GM18519 (cell line): Measurements from ENCODE around the gene TRIM7.
"Not testable (repeated sequence)": the region's sequence is repeated elsewhere in the genome, so short reads cannot be mapped to it uniquely, and the experiment has no call there.

Experiments used
- ATAC-seq: cut with Tn5 transposase; IDR thresholded peaks from one replicate; pipeline ENCODE4 v1.9.1; 2021; ENCODE audit warnings: mild to moderate bottlenecking, moderate library complexity; ENCODE audit not compliant: unreplicated experiment, low FRiP score

Gene TRIM7

DNA sequence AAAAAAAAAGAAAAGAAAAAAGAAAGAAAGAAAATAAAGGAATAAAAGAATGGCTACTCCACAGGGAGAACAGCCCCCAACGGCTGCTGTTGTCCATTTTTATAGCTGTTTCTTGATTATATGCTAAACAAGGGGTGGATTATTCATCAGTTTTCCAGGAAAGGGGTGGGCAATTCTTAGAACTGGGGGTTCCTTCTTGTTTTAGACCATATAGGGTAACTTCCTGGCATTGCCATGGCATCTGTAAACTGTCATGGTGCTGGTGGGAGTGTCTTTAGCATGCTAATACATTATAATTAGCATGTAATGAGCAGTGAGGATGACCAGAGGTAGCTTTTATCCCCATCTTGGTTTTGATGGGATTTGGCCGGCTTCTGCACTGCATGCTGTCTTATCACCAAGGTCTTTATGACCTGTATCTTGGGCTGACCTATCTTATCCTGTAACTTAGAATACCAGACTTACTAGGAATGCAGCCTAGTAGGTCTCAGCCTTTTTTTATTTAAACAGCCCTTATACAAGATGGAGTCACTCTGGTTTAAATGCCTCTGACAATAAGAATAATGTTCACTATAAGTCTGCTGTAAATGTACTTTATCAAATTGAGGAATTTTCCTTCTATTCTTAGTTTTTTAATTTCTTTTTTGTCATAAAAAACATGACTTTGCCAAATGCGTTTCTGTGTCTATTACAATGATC, 28.6 kb downstream of the TRIM7 start:
- ATAC-seq: no peak

DNA sequence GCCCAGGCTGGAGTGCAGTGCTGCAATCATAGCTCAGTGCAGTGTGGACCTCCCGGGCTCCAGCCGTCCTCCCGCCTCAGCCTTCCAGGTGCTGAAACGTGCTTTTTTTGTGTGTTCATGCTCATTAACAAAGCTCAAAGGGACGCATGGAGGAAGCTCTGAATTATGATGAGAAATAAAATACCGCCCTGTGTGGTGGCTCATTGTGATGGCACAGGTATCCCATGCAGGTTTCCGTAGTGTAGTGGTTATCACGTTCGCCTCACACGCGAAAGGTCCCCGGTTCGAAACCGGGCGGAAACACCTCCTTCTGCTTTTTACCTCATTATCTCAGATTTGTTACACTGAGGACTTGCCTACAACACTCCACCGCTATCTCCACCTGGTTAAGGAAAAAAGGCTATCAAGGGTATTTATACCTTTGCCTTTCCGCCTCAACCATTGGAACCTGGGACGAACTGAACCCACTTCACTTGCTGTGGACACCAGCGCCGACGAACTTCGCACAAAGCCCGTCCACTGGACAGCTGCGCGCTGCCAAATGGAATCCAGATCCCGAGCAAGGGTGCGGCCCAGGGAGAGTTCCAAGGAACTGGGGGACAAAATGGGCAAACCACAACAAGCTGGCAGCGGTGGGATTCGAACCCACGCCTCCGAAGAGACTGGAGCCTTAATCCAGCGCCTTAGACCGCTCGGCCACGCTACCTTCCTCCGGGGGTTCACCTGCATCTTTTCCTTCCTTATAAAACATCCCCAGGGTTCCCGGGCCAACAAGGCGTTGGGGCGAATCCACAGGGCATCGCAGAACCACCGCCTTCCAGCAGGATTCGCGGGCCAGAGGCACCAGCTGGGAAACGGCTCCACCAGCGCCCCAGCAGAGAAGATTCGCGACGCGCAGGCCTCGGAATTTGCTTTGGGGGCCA, 31.3 kb downstream of the TRIM7 start:
- peak; percentile 47 for ATAC-seq

DNA sequence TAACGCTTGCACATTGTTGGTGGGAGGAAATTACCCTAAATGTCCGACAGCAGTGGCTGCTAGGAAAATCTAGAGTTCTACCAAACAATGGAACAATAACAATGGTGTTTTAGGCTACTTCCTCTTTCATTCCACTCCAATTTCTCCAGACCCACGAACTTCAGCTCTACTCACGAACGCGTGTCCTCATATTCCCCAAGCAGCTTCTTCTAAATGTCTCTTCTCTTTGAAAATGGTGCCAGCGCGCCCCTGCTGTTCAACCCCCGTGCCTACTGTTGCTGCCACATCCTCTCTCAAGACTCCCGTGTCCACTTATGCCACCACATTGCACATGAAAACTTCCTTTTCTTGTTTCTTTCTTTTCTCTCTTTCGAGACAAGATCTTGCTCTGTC, 32.0 kb downstream of the TRIM7 start:
- peak; percentile 9 for ATAC-seq

DNA sequence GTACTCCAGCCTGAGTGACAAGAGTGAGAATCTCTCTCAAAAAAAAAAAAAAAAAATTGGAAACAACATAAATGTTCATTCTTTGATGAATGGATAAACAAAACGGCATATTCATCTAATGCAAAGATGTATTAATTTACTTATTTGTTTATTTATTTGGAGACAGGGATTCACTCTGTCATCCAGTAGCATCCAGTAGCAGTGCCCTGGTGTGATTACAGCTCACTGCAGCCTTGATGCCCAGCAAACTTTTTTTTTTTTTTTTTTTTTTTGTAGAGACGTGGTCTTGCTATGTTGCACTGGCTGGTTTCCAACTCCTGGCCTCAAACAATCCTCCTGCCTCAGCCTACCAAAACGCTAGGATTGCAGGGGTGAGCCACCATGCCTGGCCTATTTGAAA, 33.2 kb downstream of the TRIM7 start:
- ATAC-seq: no peak

DNA sequence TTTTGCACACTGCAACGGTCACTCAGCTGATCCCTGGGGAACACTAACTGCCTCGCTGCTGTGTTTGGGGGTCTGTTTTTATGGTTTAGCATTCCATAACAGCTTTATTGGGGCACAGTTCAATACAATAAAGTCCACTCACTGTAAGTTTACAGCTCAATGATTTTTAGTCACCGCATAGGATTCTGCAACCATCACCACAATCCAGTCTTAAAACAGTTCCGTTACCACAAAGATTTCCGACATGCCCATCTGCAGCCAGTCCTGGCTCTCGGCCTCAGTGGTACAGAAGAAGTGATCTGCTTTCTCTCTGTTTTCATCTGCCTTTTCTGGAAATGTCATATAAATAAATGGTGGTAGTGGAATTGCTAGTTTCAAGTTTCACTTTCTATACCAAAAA, 34.0 kb downstream of the TRIM7 start:
- ATAC-seq: no peak

DNA sequence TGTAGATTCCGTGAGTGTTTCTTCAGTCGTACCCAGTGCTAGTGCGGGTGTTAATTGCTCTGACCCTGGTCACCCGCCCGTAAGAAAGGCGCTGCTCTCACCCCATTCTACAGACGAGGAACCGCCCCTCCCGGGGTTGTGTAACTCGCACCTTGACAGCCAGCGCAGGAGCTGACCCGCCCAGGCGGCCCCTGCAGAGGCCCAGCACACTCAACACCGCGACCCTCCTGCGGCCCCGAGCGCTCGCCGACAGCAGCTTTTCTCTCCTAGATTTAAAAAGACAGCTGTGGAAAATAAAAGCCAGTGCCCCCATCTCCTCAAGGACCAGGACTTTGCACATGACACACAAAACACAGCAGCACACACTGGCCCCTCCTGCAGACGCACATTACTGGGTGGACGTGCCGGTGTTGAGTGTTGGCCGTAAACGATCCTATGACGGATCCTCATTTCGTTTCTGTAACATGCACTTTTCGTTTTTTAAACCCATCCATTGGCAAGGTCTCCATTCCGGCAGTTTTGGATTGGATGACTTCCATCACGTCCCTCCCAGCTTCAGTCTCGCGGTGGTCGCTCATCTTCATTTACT, 34.7 kb downstream of the TRIM7 start:
- ATAC-seq: no peak

DNA sequence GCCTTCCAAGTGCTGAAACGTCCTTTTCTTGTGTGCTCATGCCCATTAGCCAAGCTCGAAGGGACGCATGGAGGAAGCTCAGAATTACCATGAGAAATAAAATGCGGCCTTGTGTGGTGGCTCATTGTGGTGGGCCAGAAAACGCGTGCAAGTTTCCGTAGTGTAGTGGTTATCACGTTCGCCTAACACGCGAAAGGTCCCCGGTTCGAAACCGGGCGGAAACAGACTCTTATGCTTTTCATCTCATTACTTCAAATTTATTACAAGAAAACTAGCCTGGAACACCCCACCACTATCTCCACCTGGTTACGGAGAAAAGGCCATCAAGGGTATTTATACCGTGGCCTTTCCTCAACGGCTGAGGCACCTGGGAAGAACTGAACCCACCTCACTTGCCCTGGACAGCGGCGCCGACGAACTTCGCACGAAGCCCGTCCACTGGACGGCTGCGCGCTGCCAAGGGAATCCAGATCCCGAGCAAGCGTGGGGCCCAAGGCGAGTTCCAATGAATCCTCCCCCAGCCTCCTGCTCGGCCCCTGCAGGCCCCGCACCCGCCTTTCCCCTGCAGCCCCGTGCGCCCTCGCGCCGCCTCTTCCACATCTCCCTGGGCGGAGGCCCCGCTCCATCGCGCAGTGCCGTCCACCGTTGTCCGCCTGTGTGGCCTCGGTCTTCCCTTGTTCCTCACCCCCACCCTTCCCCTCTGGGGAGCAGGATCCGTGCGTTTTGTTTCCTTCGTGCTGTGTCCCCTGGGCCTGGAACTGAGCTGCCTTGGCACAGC, 35.3 kb downstream of the TRIM7 start:
- not testable (repeated sequence) for ATAC-seq

DNA sequence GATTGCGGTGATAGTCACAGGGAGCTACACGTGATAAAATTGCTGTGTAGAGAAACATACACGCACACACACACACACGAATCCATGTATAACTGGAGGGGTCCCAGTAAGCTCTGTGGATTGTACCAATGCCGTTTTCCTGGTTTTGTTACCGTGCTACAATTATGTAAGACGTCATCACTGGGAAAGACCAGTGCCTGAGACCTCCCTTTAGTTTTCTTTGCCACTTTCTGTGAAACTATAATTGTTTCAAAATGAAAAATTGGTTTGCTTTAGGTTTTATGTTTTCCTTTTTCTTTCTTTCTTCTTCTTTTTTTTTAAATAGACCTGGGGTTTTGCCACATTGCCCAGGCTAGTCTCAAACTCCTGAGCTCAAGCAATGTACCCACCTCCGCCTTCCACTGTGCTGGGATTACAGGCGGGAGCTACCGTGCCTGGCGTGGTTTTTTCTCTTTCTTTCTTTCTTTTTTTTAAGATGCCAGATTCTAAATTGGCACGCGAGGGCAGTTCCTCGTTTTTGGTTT, 36.3 kb downstream of the TRIM7 start:
- no peak for ATAC-seq

DNA sequence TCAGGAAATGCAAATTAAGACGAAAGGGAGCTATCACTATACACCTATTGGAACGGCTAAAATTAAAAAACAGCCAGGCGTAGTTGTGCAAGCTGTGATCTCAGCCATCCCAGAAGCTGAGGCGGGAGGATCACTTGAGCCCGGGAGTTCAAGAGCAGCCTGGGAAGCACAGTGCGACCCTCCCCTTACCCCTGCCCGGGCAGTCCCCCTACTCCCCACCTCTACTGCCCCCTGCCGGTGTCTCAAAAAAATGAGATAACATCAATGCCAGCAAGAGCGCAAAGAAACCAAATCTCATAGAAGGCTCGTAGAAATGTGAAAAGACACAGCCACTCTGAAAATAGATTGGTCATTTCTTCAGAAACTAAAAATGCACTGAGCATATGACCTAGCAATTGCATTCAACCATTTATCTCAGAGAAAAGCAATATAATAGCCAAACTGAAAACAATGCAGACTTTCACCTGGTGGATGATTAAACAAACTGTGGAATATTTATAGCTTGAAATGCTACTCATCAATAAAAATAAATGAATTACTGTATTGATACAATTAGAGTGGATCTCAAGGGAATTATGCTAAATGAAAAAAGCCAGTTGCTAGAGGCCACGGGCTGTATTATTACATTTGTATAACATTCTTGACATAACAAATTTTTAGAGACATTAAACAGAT, 37.0 kb downstream of the TRIM7 start:
- no peak for ATAC-seq

DNA sequence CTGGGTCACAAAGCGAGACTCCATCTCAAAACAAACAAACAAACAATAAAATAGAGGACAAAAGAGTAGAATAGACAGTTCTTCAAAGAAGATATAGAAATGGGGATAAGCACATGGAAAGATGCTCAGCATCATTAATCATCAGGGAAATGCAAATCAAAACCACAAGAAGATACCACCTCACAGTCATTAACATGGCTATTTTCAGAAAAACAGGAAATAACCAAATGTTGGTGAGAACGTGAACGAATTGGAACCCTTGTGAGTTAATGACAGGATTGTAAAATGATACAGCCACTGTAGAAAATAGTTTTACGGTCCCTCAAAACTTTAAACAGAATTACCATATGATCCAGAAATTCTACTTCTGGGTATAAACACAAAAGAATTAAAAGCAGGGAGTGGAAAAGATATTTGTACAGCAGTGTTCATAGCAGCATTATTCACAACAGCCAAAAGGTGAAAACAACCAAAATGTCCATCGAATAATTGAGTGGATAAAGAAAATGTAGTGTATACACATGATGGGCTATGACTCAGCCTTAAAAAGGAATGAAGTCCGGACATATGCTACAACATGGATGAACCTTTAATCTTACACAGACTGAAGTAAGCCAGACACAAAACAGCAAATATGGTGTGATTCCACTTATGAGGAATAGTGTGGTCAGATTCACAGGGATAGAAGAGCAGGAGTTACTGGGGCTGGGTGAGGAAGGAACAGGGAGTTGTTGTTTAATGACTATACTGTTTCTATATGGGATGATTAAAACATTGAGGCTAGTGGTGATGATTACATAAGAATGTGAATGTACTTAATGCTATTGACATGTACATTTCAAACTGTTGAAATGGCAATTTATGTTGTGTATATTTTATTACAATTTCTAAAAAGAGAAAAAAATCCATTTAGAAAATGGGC, 37.9 kb downstream of the TRIM7 start:
- no peak for ATAC-seq

DNA sequence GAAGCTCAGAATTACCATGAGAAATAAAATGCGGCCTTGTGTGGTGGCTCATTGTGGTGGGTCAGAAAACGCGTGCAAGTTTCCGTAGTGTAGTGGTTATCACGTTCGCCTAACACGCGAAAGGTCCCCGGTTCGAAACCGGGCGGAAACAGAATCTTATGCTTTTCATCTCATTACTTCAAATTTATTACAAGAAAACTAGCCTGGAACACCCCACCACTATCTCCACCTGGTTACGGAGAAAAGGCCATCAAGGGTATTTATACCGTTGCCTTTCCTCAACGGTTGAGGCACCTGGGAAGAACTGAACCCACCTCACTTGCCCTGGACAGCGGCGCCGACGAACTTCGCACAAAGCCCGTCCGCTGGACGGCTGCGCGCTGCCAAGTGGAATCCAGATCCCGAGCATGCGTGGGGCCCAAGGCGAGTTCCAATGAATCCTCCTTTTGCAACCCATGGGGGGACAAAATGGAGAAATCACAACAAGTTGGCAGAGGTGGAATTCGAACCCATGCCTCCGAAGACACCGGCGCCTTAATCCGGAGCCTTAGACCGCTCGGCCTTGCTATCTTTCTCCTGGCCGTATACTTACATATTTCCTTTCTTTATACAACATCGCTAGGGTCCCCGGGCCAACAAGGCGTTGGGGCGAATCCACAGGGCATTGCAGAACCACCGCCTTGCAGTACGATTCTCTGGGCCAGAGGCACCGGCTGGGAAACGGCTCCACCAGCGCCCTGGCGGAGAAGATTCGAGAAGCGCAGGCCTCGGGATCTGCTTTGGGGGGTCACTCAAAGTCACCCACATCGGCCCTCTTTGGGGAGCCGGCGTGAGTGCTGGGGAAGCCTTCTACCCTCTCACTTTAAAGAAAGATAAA, 40.7 kb downstream of the TRIM7 start:
- ATAC-seq: no peak

DNA sequence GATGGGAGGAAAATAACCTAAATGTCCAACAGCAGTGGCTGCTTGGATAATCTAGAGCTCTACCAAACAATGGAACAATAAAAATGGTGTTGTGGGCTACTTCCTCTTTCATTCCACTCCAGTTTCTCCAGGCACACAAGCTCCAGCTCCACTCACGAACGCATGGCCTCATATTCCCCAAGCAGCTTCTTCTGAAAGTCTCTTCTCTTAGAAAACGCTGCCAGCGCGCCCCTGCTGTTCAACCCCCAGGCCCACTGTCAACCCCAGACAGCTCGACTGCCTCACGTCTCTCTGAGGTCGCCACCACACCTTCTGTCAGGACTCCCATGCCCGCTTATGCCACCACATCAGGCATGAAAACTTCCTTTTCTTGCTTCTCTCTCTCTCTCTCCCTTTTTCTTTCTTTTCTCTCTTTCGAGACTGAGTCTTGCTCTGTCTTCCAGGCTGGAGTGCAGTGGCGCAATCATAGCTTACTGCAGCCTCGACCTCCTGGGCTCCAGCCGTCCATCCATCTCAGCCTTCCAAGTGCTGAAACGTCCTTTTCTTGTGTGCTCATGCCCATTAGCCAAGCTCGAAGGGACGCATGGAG, 41.4 kb downstream of the TRIM7 start:
- ATAC-seq: no peak

DNA sequence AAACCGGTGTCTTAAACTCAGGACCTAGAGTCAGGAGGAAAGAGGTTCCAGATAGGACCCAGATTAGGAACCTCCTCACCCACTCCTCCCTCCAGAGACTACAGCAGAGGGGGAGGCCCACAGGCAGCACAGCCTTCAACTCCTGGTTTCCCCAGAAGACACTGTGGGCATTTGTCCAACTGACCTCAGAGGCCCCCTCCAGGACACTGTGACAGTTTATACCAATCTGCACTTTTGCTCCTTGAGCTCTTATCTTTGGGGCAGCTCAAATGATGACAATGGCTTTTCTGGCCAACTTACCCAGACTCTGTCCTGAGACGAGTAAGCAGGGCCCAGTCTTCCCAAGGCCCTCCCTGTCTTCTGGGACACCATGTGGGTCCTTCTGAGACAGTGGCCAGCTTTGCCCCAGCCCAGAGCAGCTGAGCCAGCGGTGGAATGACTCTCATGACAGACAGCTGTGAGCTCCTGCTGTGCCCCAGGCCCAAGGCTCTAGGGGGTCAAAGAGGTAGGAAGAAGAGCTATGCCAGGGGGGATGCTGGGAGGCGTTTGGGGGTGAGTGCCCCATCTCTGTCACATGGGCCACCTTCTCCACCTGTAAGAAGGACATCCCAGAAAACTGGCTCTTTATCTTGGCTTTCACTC, 43.3 kb downstream of the TRIM7 start:
- ATAC-seq: no peak

DNA sequence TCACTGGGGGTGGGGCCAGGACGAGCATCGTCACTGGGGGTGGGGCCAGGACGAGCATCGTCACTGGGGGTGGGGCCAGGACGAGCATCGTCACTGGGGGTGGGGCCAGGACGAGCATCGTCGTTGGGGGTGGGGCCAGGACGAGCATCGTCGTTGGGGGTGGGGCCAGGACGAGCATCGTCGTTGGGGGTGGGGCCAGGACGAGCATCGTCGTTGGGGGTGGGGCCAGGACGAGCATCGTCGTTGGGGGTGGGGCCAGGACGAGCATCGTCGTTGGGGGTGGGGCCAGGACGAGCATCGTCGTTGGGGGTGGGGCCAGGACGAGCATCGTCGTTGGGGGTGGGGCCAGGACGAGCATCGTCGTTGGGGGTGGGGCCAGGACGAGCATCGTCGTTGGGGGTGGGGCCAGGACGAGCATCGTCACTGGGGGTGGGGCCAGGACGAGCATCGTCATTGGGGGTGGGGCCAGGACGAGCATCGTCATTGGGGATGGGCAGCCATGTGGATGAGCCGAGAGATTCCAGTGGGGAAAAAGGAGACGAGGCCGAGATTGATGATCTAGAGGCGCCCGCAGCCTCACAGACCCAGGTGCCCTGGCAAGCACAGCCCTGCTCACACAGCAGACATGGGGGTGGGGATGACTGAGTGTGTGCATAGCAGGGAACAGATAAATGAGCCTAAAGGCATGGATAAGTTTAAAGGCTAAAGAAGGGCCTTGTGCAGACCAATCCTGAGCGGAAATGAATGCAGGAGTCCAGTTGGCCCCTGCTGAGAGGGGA, 44.1 kb downstream of the TRIM7 start:
- not testable (repeated sequence) for ATAC-seq

DNA sequence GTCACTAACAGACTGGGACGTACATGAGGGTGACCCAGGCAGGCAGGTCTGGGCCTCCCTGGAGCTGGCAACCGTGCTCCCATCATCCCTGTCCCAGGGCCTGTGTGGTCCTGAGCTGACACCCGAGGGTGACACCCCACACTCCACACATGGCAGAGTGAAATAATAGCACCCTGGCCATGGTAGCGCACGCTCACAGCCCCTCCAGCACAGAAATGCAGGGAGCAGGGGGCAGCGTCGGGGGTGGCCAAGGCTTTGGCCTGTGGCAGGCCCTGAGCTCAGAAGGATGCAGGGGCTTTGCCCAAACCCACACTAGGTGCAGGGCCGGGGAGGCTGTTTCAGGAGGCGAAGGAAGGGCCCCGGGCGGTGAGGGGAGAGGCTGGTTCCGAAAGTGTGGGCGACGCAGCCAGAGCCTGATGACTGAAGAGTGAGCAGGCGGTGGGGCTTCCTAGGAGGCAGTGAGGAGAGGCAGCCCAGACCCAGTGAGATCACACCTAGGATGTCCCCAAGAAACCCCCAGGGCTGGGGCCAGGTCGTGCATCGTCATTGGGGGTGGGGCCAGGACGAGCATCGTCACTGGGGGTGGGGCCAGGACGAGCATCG, 44.7 kb downstream of the TRIM7 start:
- ATAC-seq: peak; percentile 44
